ENCODE results near the gene ADCK1.
"Not testable (repeated sequence)": the region's sequence is repeated elsewhere in the genome, so short reads cannot be mapped to it uniquely, and the experiment has no call there.

ADCK1 gene

DNA sequence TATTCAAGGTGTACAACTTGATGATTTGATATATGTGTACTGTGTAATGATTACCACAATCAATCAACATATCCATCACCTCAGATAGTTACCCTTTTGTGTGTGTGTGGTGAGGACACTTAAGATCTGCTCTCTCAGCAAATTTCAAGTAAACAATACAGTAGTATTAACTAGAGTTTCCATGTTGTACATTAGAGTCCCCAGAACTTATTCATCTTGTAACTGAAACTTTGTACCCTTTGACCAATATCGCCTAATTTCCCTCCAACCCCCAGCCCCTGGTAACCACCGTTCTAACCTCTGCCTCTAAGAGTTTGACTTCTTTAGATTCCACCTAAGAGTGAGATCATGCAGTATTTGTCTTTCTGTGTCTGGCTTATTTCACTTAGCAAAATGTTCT is 12.1 kb downstream of the ADCK1 start:
- no peaks in the 10 kb centered on the region for H3K27me3 ChIP-seq (ENCODE audit: low read depth, low read length)
- peaks cover 12% of the 10 kb centered on the region for H3K4me1 ChIP-seq (ENCODE audit: low read length)
- H3K79me2 ChIP-seq (ENCODE audit: low read length): no peaks in the 10 kb centered on the region
- H3K27ac ChIP-seq (ENCODE audit: low read length): no peak overlapping the region
- no peaks in the 10 kb centered on the region for H3K36me3 ChIP-seq (replicated peaks; ENCODE audit: low read depth, low read length)
- no peaks in the 10 kb centered on the region for H4K20me1 ChIP-seq (ENCODE audit: insufficient read depth, low read length)
- H3K9me3 ChIP-seq (ENCODE audit: insufficient read depth, low read length): no peaks in the 10 kb centered on the region
- H3K9ac ChIP-seq (ENCODE audit: low read length): no peak overlapping the region
- H2AFZ ChIP-seq (ENCODE audit: low read depth, low read length): no peak overlapping the region
- no peak for TF ChIP-seq EZH2phosphoT487 (IDR thresholded peaks at IDR 0.05; ENCODE audit: low read depth)
- TF ChIP-seq, protein P1, sequence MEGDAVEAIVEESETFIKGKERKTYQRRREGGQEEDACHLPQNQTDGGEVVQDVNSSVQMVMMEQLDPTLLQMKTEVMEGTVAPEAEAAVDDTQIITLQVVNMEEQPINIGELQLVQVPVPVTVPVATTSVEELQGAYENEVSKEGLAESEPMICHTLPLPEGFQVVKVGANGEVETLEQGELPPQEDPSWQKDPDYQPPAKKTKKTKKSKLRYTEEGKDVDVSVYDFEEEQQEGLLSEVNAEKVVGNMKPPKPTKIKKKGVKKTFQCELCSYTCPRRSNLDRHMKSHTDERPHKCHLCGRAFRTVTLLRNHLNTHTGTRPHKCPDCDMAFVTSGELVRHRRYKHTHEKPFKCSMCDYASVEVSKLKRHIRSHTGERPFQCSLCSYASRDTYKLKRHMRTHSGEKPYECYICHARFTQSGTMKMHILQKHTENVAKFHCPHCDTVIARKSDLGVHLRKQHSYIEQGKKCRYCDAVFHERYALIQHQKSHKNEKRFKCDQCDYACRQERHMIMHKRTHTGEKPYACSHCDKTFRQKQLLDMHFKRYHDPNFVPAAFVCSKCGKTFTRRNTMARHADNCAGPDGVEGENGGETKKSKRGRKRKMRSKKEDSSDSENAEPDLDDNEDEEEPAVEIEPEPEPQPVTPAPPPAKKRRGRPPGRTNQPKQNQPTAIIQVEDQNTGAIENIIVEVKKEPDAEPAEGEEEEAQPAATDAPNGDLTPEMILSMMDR (IDR thresholded peaks at IDR 0.05; ENCODE audit: low read depth, low read length): no peak
- H3K4me3 ChIP-seq (ENCODE audit: low read length): no peak overlapping the region
- no peak overlapping the region for H3K4me2 ChIP-seq (ENCODE audit: low read length)

- H3K36me3 ChIP-seq (replicated peaks; ENCODE audit: low read depth, low read length); H3K9me3 ChIP-seq (ENCODE audit: insufficient read depth, low read length); H2AFZ ChIP-seq (ENCODE audit: low read depth, low read length); H3K4me2 ChIP-seq (ENCODE audit: low read length); H4K20me1 ChIP-seq (ENCODE audit: insufficient read depth, low read length); H3K9ac ChIP-seq (ENCODE audit: low read length); H3K27me3 ChIP-seq (ENCODE audit: low read depth, low read length); H3K79me2 ChIP-seq (ENCODE audit: low read length); H3K4me3 ChIP-seq (ENCODE audit: low read length); H3K27ac ChIP-seq (ENCODE audit: low read length): not testable (repeated sequence)
- peaks cover 12% of the 10 kb centered on the region for H3K4me1 ChIP-seq (ENCODE audit: low read length)
These were observed 12.8 kb downstream of the ADCK1 start for GRCh38 chr14:77812682-77813081.

DNA sequence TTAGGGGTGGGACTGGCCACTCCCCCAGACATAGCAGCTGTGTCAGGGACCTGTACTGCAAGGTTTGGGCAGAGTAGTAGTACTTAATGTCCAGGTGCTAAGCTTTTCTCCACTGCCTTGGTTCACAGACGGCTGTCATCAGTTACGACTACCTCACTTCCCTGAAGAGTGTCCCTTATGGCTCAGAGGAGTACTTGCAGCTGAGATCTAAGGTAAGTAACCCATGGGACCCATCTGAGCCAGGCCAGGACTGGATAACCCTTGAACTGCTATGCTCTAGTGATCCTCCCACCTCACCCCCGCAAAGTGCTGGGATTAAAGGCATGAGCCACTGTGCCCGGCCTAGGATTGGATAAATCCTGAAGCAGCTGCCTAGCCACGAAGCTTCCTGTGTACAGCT is 22.4 kb downstream of the ADCK1 start:
- H4K20me1 ChIP-seq (ENCODE audit: insufficient read depth, low read length): no peaks in the 10 kb centered on the region
- no peaks in the 10 kb centered on the region for H3K9me3 ChIP-seq (ENCODE audit: insufficient read depth, low read length)
- H3K36me3 ChIP-seq (replicated peaks; ENCODE audit: low read depth, low read length): no peaks in the 10 kb centered on the region
- H3K79me2 ChIP-seq (ENCODE audit: low read length): no peaks in the 10 kb centered on the region
- H3K27me3 ChIP-seq (ENCODE audit: low read depth, low read length): no peaks in the 10 kb centered on the region
- H3K4me1 ChIP-seq (ENCODE audit: low read length): no peaks in the 10 kb centered on the region
- H3K4me3 ChIP-seq (ENCODE audit: low read length): no peak overlapping the region
- H3K9ac ChIP-seq (ENCODE audit: low read length): no peak overlapping the region
- H3K27ac ChIP-seq (ENCODE audit: low read length): no peak overlapping the region
- TF ChIP-seq, protein P1 (IDR thresholded peaks at IDR 0.05; ENCODE audit: low read depth, low read length): no peak
- TF ChIP-seq EZH2phosphoT487 (IDR thresholded peaks at IDR 0.05; ENCODE audit: low read depth): no peak
- no peak overlapping the region for H3K4me2 ChIP-seq (ENCODE audit: low read length)
- H2AFZ ChIP-seq (ENCODE audit: low read depth, low read length): no peak overlapping the region

- Histone ChIP-seq H3K27me3 (ENCODE audit: low read depth, low read length) (no peaks in the 10 kb centered on the region), H3K4me2 (ENCODE audit: low read length) (no peak overlapping the region), H3K9ac (ENCODE audit: low read length) (no peak overlapping the region), H3K4me1 (ENCODE audit: low read length) (no peaks in the 10 kb centered on the region), H3K27ac (ENCODE audit: low read length) (no peak overlapping the region), H3K9me3 (ENCODE audit: insufficient read depth, low read length) (no peaks in the 10 kb centered on the region), H3K36me3 (replicated peaks; ENCODE audit: low read depth, low read length) (no peaks in the 10 kb centered on the region), H4K20me1 (ENCODE audit: insufficient read depth, low read length) (no peaks in the 10 kb centered on the region), H3K4me3 (ENCODE audit: low read length) (no peak overlapping the region), H3K79me2 (ENCODE audit: low read length) (no peaks in the 10 kb centered on the region), H2AFZ (ENCODE audit: low read depth, low read length) (no peak overlapping the region)
- TF ChIP-seq EZH2phosphoT487 (IDR thresholded peaks at IDR 0.05; ENCODE audit: low read depth): no peak
- TF ChIP-seq, protein P1 (IDR thresholded peaks at IDR 0.05; ENCODE audit: low read depth, low read length): no peak
These were observed 22.8 kb downstream of the ADCK1 start for GRCh38 chr14:77822741-77823140.

GRCh38 chr14:77823378-77823777 is 23.5 kb downstream of the ADCK1 start:
- no peaks in the 10 kb centered on the region for H3K4me1 ChIP-seq (ENCODE audit: low read length)
- no peak overlapping the region for H3K4me3 ChIP-seq (ENCODE audit: low read length)
- TF ChIP-seq, protein P1 (IDR thresholded peaks at IDR 0.05; ENCODE audit: low read depth, low read length): no peak
- TF ChIP-seq EZH2phosphoT487 (IDR thresholded peaks at IDR 0.05; ENCODE audit: low read depth): no peak
- H3K27ac ChIP-seq (ENCODE audit: low read length): no peak overlapping the region
- H3K79me2 ChIP-seq (ENCODE audit: low read length): no peaks in the 10 kb centered on the region
- H3K4me2 ChIP-seq (ENCODE audit: low read length): no peak overlapping the region
- H4K20me1 ChIP-seq (ENCODE audit: insufficient read depth, low read length): no peaks in the 10 kb centered on the region
- no peaks in the 10 kb centered on the region for H3K36me3 ChIP-seq (replicated peaks; ENCODE audit: low read depth, low read length)
- no peaks in the 10 kb centered on the region for H3K9me3 ChIP-seq (ENCODE audit: insufficient read depth, low read length)
- H3K9ac ChIP-seq (ENCODE audit: low read length): no peak overlapping the region
- no peaks in the 10 kb centered on the region for H3K27me3 ChIP-seq (ENCODE audit: low read depth, low read length)
- no peak overlapping the region for H2AFZ ChIP-seq (ENCODE audit: low read depth, low read length)

Measured in OCI-LY3 (cell line).